ENCODE measurements around the gene UBE4B.
"Not testable (repeated sequence)": the region's sequence is repeated elsewhere in the genome, so short reads cannot be mapped to it uniquely, and the experiment has no call there.

The UBE4B gene

GRCh38 chr1:10171995-10172669, 139.4 kb downstream of the UBE4B start:
- no peak for DNase-seq (ENCODE audit: low read depth, low spot score)

DNA sequence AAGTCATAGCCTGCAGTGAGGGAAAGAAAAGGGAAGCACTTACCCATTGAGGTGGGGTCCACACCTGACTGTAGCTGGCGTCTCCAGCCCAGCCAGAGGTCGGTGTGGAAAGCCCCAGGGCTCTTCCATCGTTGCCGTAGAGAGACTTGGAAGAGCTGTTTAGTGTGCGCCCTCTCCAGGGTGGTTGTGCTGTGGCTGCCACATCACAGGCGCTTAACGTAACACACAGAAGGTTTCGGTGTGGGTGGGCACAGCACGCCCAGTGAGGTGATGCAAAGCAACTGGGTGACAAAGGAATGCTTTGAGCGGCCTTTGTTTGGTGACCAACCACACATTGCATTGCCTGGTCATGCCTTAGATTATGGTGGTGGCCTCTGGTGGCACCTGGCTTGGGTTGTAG, 140.8 kb downstream of the UBE4B start:
- DNase-seq (ENCODE audit: low read depth, low spot score), result no peak

- DNase-seq (ENCODE audit: low read depth, low spot score), result no peak
Measured at GRCh38 chr1:10177876-10178275, 145.1 kb downstream of the UBE4B start.

GRCh38 chr1:10178597-10179405, 146.0 kb downstream of the UBE4B start:
- DNase-seq (ENCODE audit: low read depth, low spot score), result no peak

DNA sequence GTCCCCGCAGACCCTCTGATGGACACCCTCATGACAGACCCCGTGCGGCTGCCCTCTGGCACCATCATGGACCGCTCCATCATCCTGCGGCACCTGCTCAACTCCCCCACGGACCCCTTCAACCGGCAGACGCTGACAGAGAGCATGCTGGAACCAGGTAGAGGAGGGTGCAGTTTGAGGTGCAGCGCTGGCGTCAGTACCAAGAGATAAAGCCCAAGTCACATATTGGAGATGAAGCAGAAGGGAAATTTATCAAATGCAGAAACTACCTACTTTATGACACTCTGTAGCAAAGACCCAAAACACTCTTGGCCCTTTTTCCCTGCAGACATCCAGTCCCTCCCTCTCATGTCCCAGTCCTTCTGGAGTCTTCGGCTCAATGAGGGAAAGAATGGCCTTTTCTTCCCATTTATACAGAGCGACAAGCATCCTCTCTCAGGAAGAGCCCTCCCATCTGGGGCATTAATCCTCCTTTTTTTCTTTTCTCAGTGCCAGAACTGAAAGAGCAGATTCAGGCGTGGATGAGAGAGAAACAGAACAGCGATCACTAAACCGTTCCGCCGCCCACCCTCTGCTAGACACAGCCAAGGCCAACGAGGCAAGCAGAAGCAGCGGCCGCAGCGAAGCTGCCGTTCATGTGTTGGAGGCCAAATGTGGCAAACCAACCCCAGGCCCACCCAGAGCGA, 146.8 kb downstream of the UBE4B start:
- no peak for DNase-seq (ENCODE audit: low read depth, low spot score)

DNA sequence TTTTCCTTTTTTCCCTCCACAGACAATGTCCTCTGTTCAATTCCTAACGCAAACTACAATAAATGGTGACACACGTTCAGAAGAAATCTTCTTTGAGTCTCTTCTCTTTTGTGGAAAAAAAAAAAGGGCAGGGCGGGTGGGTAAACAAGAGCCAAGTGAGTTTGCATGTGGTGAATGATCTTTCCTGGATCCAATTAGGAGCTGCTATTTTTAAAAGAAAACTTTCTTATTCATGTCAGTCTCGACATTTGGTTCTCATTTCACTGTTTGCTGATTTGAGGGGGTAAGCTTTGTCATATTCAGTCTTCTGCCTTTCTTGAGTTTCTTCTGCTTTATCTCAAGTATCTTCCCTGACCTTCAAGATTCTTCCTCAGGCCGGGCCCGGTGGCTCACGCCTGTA, 148.4 kb downstream of the UBE4B start:
- no peak for DNase-seq (ENCODE audit: low read depth, low spot score)

DNA sequence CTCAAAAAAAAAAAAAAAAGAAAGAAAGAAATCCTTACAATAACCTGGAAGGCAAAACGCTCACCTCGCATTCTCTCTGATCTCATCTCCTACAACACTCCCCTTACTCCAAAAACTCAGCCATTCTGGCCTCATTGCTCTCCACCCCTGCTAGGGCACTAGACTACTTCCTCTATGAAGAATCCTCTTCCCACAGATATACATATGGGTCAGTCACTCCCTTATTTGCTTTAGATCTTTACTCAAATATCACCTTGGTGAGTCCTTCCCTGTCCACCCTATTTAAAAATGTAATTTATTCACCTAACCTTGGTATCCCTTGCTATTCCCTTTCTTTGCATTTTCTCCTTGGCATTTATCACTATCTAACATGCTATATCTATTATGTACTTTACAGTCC, 153.0 kb downstream of the UBE4B start:
- no peak for DNase-seq (ENCODE audit: low read depth, low spot score)

DNA sequence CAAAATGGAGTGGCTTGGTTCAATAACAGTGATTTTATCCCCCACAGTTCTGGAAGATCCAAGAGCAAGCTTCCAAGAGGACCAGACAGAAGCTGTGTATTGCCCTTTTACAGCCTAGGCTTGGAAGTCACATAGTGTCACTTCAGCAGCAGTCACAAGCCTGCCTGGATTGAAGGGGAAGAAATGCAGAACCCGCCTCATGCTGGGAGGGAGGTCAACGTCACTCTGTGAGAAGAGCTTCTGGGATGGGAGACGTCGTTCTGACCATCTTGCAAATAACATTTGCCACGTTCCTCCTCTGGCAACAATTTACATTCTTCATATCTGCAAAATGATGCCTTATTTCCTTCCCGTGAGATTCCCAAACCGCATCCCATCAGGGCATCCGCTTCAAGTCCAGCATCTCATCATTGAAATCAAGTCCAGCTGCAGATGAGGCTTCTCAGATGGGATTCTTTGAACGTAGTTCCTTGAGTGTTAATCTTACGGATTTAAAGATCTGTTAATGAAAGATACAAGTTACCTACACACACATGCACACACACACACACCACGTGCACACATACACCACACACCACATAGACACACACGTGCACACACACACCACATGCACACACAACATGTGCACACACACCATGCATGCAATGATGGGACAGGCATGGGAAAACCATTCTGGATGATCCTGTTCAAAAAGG, 153.7 kb downstream of the UBE4B start:
- DNase-seq (ENCODE audit: low read depth, low spot score), result no peak

GRCh38 chr1:10187026-10187334, 154.2 kb downstream of the UBE4B start:
- DNase-seq (ENCODE audit: low read depth, low spot score), result no peak

DNA sequence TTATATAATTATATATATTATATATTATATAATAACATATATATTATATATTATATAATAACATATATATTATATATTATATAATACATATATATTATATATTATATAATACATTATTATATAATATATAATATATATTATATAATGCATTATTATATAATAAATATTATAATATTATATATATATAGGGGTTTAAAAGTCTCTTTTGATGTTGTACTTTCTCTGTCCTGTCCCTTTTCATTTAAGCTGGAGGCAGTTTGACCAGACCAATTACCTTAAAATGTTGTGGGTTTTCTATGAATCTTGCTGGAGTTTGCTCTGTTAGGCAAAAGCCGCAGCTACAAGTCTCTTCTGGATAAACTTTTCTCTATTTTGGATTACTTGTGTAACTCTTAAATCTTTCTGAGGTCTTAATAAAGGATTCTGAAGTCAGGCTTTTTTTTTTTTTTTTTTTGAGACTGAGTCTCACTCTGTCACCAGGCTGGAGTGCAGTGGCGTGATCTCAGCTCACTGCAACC, 155.4 kb downstream of the UBE4B start:
- DNase-seq (ENCODE audit: low read depth, low spot score), result no peak

- no peak for DNase-seq (ENCODE audit: low read depth, low spot score)
Measured at GRCh38 chr1:10189659-10190058, 156.9 kb downstream of the UBE4B start.

DNA sequence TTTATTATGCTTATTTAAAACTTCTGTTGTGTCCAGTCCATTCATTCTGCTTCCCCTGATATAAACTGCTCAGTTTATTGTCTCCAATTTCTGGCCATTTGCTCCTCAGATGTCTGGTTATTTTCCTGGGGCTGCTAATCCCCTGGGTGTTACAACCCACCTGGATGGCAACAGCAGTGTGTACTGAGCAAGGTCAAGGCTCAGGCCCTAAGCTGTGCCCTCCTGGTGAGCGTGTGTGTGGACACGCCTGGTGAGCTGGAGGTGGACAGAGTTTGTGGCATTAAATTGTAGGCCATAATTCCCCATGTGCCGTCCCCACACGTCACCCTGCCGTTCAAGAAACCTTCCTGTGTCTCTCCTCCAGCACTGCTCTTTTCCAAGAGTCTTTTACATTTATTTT, 159.5 kb downstream of the UBE4B start:
- no peak for DNase-seq (ENCODE audit: low read depth, low spot score)

DNA sequence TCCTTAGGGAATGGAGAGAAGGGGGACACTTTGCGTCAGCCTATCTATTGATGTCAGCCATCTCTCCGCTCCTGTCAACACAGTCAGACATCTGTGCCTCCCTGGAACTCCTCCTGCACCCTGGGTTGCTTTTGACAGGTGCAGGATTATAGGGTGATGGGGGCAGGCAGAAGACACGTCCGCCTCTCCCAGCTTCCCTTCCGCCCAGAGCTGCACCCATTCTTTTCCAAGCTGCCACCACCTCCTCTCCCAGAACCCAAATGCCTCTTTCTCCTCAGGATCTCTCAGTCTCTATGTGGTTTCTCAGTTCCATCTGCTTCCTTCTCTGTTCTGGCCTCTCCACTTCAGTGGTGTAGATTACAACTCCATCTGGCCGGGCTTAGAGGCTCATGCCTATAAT, 160.5 kb downstream of the UBE4B start:
- DNase-seq (ENCODE audit: low read depth, low spot score), result no peak

- no peak for DNase-seq (ENCODE audit: low read depth, low spot score)
Measured at GRCh38 chr1:10195570-10195969, 162.8 kb downstream of the UBE4B start.

DNA sequence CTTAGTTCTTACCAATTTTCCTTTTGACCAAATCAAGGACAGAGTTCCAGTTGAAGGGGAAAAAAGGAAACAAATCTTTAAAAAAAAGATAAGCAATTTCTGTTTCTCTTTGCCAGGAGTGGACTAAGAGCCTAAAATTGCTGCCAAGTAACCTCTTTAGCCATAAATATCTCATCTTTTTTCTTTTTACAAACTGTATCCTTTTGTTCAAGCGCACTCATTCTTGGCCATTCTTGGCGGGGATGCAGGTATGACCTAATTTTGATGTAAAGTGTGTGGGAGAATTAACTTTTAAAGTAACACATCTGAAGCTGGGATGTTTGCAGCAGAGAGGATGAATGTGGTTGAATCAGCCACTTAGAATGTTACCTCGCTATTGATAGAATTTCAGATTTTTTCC, 164.2 kb downstream of the UBE4B start:
- no peak for DNase-seq (ENCODE audit: low read depth, low spot score)

DNA sequence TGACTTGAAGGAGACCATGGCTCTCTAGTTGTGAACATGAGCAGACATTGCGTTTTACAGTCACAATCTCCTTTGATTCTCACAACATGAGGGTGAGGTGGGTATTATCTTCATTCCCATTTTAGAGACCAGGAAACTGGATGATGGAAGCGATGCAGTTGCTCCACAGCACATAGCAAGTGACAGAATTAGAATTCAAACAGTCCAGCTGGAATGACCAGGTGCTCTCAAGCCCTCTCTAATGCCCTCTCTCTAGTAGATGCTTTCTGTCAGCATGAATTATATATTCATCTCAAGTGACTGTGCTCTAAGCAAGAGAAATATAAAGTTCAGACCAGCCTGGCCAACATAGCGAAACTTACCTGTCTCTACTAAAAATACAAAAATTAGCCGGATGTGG, 167.9 kb downstream of the UBE4B start:
- no peak for DNase-seq (ENCODE audit: low read depth, low spot score)

DNA sequence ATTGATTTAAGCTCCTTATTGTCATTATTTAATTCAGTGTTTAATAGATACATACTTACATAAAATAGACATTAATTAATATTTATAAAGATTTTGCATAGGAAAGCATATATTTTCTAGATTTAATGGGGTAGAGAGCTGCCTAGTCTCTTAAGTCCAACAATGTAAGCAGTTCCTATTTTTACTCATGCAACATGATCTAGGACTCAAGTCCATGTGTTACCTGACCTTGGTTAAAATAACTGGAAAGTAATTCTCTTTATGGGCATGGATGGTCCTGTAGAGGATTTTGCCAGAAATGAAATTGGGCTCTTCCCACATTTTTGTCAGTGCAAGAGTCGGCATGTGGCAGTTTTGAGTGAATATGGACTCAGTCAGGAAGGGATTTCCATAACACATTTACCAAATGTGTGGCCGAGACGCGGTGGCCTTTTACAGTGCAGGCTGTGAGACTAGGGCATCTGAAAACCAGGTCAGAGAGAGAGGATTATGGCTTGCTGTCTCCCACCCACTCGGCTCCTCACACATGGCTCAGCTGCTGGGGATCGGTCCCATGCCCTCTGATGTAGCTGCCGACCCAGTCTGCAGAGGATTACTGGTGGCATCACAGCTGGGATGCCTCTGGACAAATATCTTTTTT, 171.4 kb downstream of the UBE4B start:
- no peak for DNase-seq (ENCODE audit: low read depth, low spot score)

DNA sequence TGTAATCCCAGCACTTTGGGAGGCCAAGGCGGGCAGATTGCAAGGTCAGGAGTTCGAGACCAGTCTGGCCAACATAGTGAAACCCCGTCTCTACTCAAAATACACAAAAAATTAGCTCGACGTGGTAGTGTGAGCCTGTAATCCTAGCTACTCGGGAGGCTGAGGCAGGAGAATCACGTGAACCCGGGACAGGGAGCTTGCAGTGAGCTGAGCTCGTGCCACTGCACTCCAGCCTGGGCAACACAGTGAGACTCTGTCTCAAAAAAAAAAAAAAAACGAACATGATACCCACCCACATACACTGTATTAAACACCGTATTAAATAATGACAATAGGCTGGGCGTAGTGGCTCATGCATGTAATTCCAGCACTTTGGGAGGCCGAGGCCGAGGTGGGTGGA, 172.4 kb downstream of the UBE4B start:
- not testable (repeated sequence) for DNase-seq (ENCODE audit: low read depth, low spot score)

DNA sequence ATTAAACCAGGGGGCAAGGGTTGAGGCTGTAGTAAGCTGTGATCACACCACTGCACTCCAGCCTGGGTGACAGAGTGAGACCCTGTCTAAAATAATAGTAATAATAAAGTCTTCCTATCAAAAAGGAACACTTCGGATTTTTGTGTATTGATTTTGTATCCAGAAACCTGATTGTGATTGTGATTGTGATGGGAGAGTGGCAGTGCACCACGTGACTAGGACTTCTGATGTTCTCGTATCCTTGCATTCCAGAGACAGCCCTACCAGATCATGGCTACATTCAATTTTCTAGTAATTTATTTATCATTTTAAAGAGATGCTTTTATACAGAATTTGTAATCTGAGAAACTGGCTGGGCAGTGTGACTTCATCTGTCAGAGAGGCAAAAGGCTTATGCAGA, 175.1 kb downstream of the UBE4B start:
- DNase-seq (ENCODE audit: low read depth, low spot score), result no peak

DNA sequence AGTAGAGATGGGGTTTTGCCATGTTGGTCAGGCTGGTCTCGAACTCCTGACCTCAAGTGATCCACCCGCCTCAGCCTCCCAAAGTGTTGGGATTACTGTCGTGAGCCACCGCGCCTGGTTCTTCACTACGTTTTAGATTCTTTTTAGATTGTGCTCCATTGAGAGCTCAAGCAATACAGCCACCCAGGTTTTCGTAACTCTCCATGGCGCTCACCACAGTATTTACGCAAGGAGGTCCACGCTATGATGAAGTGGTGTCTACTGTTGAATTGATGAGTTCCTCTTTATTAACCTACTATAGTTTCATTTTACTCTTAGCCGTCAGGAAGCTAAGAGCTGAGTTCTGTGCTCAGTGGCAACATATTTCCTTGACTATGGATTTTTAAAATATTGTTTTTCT, 175.8 kb downstream of the UBE4B start:
- DNase-seq (ENCODE audit: low read depth, low spot score), result no peak

- no peak for DNase-seq (ENCODE audit: low read depth, low spot score)
Measured at GRCh38 chr1:10209590-10209904, 176.8 kb downstream of the UBE4B start.
